ENCODE measurements around the gene WDR7. TPM values are rescaled to one million over a fixed set of nuclear protein-coding genes. Genes with fewer than 3 reads are reported as not detected.

Gene WDR7
- total and polyA plus RNA-seq, 2 of the 4 experiments (the other 2 are of a cell fraction): 3.7 to 23.3 TPM

DNA sequence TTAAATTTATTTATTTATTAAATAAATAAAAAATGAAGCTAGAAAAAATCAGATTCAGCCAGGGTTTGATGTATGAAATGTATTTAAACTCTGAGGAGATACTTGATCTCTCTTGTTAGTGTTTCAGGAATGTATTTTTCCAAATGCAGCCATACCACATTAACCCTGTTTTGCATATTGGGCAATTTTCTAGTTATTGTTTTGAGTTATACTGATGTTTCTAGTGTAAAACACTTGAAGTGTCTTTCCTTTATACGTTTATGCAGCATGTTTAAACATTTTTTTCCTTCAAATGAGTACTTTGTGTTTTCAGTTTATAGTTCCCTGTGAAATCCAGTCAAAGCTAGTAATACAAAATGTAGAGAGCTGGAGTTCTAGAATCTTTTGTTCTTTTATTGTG lies 69.9 kb downstream of the WDR7 start:
- no peak overlapping the region for H3K23ac ChIP-seq (ENCODE audit: low read depth, low read length)
- CTCF ChIA-PET: interaction anchor here (0.7 kb wide), 1 partner anchor 27 kb away, joined by 3 read pairs; no protein-coding TSS in a partner anchor
- no peak overlapping the region for H3K56ac ChIP-seq (ENCODE audit: extremely low read depth, insufficient read depth, low read length)
- H3K9me3 ChIP-seq (ENCODE audit: control insufficient read depth, insufficient read depth, low read length): no peaks in the 10 kb centered on the region
- no peak overlapping the region for H3K27ac ChIP-seq (ENCODE audit: insufficient read depth, low read length)
- H3K4ac ChIP-seq (ENCODE audit: low read depth, low read length): no peak overlapping the region
- DNase-seq (no peak), ATAC-seq (ENCODE audit: low read depth) (peak; percentile 35)
- TF ChIP-seq CEBPB (IDR thresholded peaks at IDR 0.05; ENCODE audit: low read depth, low read length): no peak
- TF ChIP-seq SMC3 (IDR thresholded peaks at IDR 0.05; ENCODE audit: low read depth, low read length): no peak
- no peak for TF ChIP-seq POLR2A (IDR thresholded peaks at IDR 0.05; ENCODE audit: low read depth, low read length)
- no peak overlapping the region for H3K9ac ChIP-seq (ENCODE audit: low read depth, low read length)
- no peak overlapping the region for H2AFZ ChIP-seq (replicated peaks; ENCODE audit: low read length, poor library complexity)
- no peak overlapping the region for H2BK15ac ChIP-seq (ENCODE audit: low read depth, low read length)
- no peak overlapping the region for H4K5ac ChIP-seq (ENCODE audit: low read depth, low read length)
- H3K79me1 ChIP-seq (ENCODE audit: low read depth in 1 of 2, low read length in 2 of 2): no peaks in the 10 kb centered on the region
- H3K4me1 ChIP-seq (ENCODE audit: control insufficient read depth, insufficient read depth, low read length): no peaks in the 10 kb centered on the region
- H3K27me3 ChIP-seq (ENCODE audit: control insufficient read depth, insufficient read depth, low read length): no peaks in the 10 kb centered on the region
- no peak overlapping the region for H2BK20ac ChIP-seq (ENCODE audit: low read depth, low read length)
- no peak overlapping the region for H3K14ac ChIP-seq (replicated peaks; ENCODE audit: low read depth, low read length)
- POLR2A ChIA-PET (ENCODE audit: unreplicated experiment): interaction anchor here (0.6 kb wide), 1 partner anchor 1220 kb away, joined by 3 read pairs; no protein-coding TSS in a partner anchor
- no peak overlapping the region for H2BK120ac ChIP-seq (ENCODE audit: low read depth, low read length)
- H3K36me3 ChIP-seq (ENCODE audit: control insufficient read depth, insufficient read depth, low read length): no peaks in the 10 kb centered on the region
- H2AK5ac ChIP-seq (ENCODE audit: low read depth, low read length): no peak overlapping the region
- no CpG with 5 or more reads among the region's 1 CpG for WGBS, 2 experiments (ENCODE audit: extremely low coverage in 2 of 2, insufficient read length in 1 of 2)
- H3K18ac ChIP-seq (ENCODE audit: low read depth, low read length): no peak overlapping the region
- H4K91ac ChIP-seq (ENCODE audit: insufficient read depth, low read depth, low read length): no peak overlapping the region
- dilution Hi-C loops (cut with HindIII; ENCODE audit: low sequenced_read_pairs, unreplicated experiment): no loop called here
- H2AK9ac ChIP-seq (replicated peaks; ENCODE audit: low read depth, low read length, poor library complexity): no peak overlapping the region
- no peak overlapping the region for H4K8ac ChIP-seq (ENCODE audit: low read depth in 2 of 2, low read length in 2 of 2)
- in situ Hi-C loops (cut with MboI; ENCODE audit: low sequenced_read_pairs): no loop called here
- no peaks in the 10 kb centered on the region for H4K20me1 ChIP-seq (ENCODE audit: insufficient read depth, low read length)
- H3K4me2 ChIP-seq (ENCODE audit: low read depth, low read length): no peak overlapping the region
- no peak overlapping the region for H3K4me3 ChIP-seq (ENCODE audit: insufficient read depth, low read depth, low read length)
- BruUV-seq (replicated peaks): no TSS peak
- no peaks in the 10 kb centered on the region for H3K9me1 ChIP-seq (ENCODE audit: insufficient read depth, low read length)
- H2BK5ac ChIP-seq (ENCODE audit: low read depth, low read length, poor library complexity, severe bottlenecking): no peak overlapping the region
- intact Hi-C loops (cut with micrococcal nuclease): no loop called here
